ENCODE data around the gene RAP1GDS1.

The RAP1GDS1 gene

DNA sequence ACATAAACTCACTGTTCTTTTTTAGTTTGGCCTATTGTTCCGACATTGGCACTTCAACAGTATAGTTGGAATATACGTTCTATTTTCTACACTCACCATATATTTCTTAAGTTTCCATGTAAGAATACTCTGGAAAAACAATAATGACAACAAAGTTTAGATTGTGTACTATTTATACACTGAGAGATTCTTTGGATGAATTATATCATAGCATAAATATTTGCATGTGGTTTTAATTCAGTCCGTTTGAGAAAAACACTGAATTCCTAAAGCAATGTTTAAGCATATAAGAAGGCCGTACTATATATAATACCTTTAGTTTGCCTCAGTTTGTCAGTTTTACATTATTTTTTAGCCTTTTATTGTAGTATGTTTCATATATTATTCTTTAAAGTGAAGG, 82.4 kb downstream of the RAP1GDS1 start:
- no peak for DNase-seq
- no CpG with 5 or more reads among the region's 4 CpGs for WGBS (ENCODE audit: insufficient coverage)
- Histone ChIP-seq H3K4me3 (ENCODE audit: control insufficient read depth in 1 of 7, extremely low read depth in 1 of 7, insufficient read depth in 4 of 7, low read depth in 2 of 7, low read length in 6 of 7) (no peak overlapping the region), H3K27me3 (replicated peaks in 2 of 5; ENCODE audit: control insufficient read depth in 4 of 5, insufficient read depth in 5 of 5, low read length in 4 of 5) (no peaks in the 10 kb centered on the region), H3K9me3 (ENCODE audit: control extremely low read depth in 1 of 5, control insufficient read depth in 4 of 5, insufficient read depth in 2 of 5, low read depth in 1 of 5, low read length in 4 of 5) (peaks cover 0 to 10% (median 0%) of the 10 kb centered on the region in 5 experiments), H3K36me3 (ENCODE audit: control insufficient read depth in 4 of 4, insufficient read depth in 4 of 4, low read length in 3 of 4) (peaks cover 0 to 5% (median 1%) of the 10 kb centered on the region in 4 experiments), H3K27ac (ENCODE audit: insufficient read depth in 1 of 2, low read depth in 1 of 2, low read length in 2 of 2, poor library complexity in 1 of 2, severe bottlenecking in 2 of 2) (no peak overlapping the region), H3K4me1 (ENCODE audit: control extremely low read depth in 1 of 4, control insufficient read depth in 4 of 4, insufficient read depth in 4 of 4, low read length in 3 of 4) (no peaks in the 10 kb centered on the region)
- ChIA-PET CTCF (no interaction called here), POLR2A (no interaction called here)

DNA sequence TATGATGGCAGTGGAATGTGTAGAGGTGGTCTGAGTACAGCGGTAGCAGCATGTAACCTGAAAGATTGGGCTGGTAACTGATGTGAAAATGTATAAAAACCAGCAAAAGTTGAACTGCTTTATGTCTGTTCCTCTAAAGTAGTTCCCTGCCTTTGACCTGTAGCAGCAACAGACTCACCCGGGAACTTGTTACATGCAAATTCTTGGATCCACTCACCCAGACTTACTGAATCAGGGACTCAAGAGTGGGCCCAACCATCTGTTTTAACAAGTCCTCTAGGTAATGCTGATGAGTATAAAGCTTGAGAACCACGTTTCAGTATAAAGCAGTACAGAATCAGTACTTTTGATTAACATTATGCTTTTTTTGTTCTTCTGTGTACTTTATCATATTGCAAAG, 84.7 kb downstream of the RAP1GDS1 start:
- Histone ChIP-seq H3K36me3 (ENCODE audit: control insufficient read depth in 4 of 4, insufficient read depth in 4 of 4, low read length in 3 of 4) (no peaks in the 10 kb centered on the region), H3K9me3 (ENCODE audit: control extremely low read depth in 1 of 5, control insufficient read depth in 4 of 5, insufficient read depth in 2 of 5, low read depth in 1 of 5, low read length in 4 of 5) (no peaks in the 10 kb centered on the region), H3K27ac (ENCODE audit: insufficient read depth in 1 of 2, low read depth in 1 of 2, low read length in 2 of 2, poor library complexity in 1 of 2, severe bottlenecking in 2 of 2) (no peak overlapping the region), H3K4me3 (ENCODE audit: control insufficient read depth in 1 of 7, extremely low read depth in 1 of 7, insufficient read depth in 4 of 7, low read depth in 2 of 7, low read length in 6 of 7) (no peak overlapping the region), H3K27me3 (replicated peaks in 2 of 5; ENCODE audit: control insufficient read depth in 4 of 5, insufficient read depth in 5 of 5, low read length in 4 of 5) (no peaks in the 10 kb centered on the region), H3K4me1 (ENCODE audit: control extremely low read depth in 1 of 4, control insufficient read depth in 4 of 4, insufficient read depth in 4 of 4, low read length in 3 of 4) (no peaks in the 10 kb centered on the region)
- CTCF ChIA-PET, result no interaction called here
- WGBS (ENCODE audit: insufficient coverage), result 100% methylated on average over 2 of the region's 3 CpGs
- POLR2A ChIA-PET, result no interaction called here
- DNase-seq, result no peak

DNA sequence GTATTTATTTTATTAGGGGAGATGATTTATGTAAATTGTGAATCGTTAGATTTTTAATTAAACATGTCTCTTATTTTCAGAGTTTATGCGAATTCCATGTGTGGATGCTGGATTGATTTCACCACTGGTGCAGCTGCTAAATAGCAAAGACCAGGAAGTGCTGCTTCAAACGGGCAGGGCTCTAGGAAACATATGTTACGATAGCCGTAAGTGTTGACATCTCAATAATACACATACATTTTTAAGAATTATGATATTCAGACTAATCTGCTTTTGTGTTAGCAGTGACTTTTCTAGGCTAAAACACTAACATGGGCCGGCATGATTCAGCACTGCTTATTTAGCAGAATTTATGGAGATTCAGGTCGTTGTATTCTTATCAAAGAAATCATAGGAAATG, 91.2 kb downstream of the RAP1GDS1 start:
- Histone ChIP-seq H3K27me3 (replicated peaks in 2 of 5; ENCODE audit: control insufficient read depth in 4 of 5, insufficient read depth in 5 of 5, low read length in 4 of 5) (no peaks in the 10 kb centered on the region), H3K36me3 (ENCODE audit: control insufficient read depth in 4 of 4, insufficient read depth in 4 of 4, low read length in 3 of 4) (peaks cover 0 to 3% (median 0%) of the 10 kb centered on the region in 4 experiments), H3K4me1 (ENCODE audit: control extremely low read depth in 1 of 4, control insufficient read depth in 4 of 4, insufficient read depth in 4 of 4, low read length in 3 of 4) (peaks cover 0 to 10% (median 5%) of the 10 kb centered on the region in 4 experiments), H3K4me3 (ENCODE audit: control insufficient read depth in 1 of 7, extremely low read depth in 1 of 7, insufficient read depth in 4 of 7, low read depth in 2 of 7, low read length in 6 of 7) (peak overlapping the region in 6 of 7 experiments; percentile 8 to 66 (median 50)), H3K9me3 (ENCODE audit: control extremely low read depth in 1 of 5, control insufficient read depth in 4 of 5, insufficient read depth in 2 of 5, low read depth in 1 of 5, low read length in 4 of 5) (no peaks in the 10 kb centered on the region), H3K27ac (ENCODE audit: insufficient read depth in 1 of 2, low read depth in 1 of 2, low read length in 2 of 2, poor library complexity in 1 of 2, severe bottlenecking in 2 of 2) (peak overlapping the region; percentile 50 to 73)
- ChIA-PET POLR2A (no interaction called here), CTCF (no interaction called here)
- DNase-seq, result peak; percentile 18 to 78 (median 63)
- no CpG with 5 or more reads among the region's 7 CpGs for WGBS (ENCODE audit: insufficient coverage)

DNA sequence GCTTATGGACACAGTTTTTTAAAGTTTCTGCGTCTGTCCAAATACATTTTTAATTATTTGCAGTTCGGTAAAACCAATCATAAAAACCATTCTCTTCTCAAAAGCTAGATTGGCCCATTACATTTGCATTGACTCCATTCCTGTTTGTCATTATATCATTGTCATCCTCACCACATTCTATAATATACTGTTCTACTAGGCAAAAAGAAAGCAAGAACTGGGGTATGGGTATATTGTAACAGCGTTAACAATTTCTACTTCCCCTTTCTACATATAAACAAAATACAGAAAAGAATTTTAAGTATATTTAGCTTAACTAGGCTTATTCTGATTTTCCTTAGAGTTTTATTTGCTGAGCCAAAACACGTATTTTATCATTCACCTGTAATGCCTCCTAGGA, 91.8 kb downstream of the RAP1GDS1 start:
- CTCF ChIA-PET, result no interaction called here
- peak; percentile 16 to 73 (median 61) for DNase-seq
- Histone ChIP-seq H3K4me3 (ENCODE audit: control insufficient read depth in 1 of 7, extremely low read depth in 1 of 7, insufficient read depth in 4 of 7, low read depth in 2 of 7, low read length in 6 of 7) (peak overlapping the region in 6 of 7 experiments; percentile 8 to 66 (median 50)), H3K36me3 (ENCODE audit: control insufficient read depth in 4 of 4, insufficient read depth in 4 of 4, low read length in 3 of 4) (peaks cover 0 to 3% (median 0%) of the 10 kb centered on the region in 4 experiments), H3K4me1 (ENCODE audit: control extremely low read depth in 1 of 4, control insufficient read depth in 4 of 4, insufficient read depth in 4 of 4, low read length in 3 of 4) (peaks cover 0 to 10% (median 5%) of the 10 kb centered on the region in 4 experiments), H3K9me3 (ENCODE audit: control extremely low read depth in 1 of 5, control insufficient read depth in 4 of 5, insufficient read depth in 2 of 5, low read depth in 1 of 5, low read length in 4 of 5) (no peaks in the 10 kb centered on the region), H3K27ac (ENCODE audit: insufficient read depth in 1 of 2, low read depth in 1 of 2, low read length in 2 of 2, poor library complexity in 1 of 2, severe bottlenecking in 2 of 2) (peak overlapping the region; percentile 50 to 73), H3K27me3 (replicated peaks in 2 of 5; ENCODE audit: control insufficient read depth in 4 of 5, insufficient read depth in 5 of 5, low read length in 4 of 5) (no peaks in the 10 kb centered on the region)
- POLR2A ChIA-PET, result no interaction called here
- 33% methylated on average over 2 of the region's 4 CpGs for WGBS (ENCODE audit: insufficient coverage)

DNA sequence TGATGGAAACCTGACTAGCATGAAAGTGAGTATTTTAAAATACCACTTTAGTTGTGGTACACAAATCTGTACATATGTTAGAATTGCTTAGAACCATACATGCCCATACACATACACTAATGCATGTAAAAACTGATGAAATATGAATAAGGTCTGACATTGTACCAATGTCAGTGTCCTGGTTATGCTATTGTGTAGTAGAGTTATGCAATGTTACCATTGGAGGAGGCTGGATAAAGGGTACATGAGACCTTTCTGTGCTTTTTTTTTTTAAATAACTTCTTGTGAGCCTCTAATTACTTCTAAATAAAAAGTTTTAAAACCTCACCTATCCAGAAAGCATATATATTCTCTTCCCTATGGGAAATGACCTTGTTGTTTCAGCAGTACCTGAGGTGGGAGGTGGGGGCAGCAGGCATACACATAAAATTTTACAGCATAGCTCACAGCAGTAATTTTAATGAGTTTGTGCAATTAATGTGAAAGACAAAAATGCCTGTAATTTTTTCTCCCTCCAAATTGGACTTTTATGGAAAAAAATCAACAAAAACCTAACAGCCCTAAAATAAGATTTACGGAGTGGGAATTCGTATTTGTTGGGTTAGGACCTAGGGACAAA, 97.6 kb downstream of the RAP1GDS1 start:
- Histone ChIP-seq H3K27me3 (replicated peaks in 2 of 5; ENCODE audit: control insufficient read depth in 4 of 5, insufficient read depth in 5 of 5, low read length in 4 of 5) (no peaks in the 10 kb centered on the region), H3K9me3 (ENCODE audit: control extremely low read depth in 1 of 5, control insufficient read depth in 4 of 5, insufficient read depth in 2 of 5, low read depth in 1 of 5, low read length in 4 of 5) (no peaks in the 10 kb centered on the region), H3K4me1 (ENCODE audit: control extremely low read depth in 1 of 4, control insufficient read depth in 4 of 4, insufficient read depth in 4 of 4, low read length in 3 of 4) (peaks cover 0 to 14% (median 2%) of the 10 kb centered on the region in 4 experiments), H3K4me3 (ENCODE audit: control insufficient read depth in 1 of 7, extremely low read depth in 1 of 7, insufficient read depth in 4 of 7, low read depth in 2 of 7, low read length in 6 of 7) (no peak overlapping the region), H3K36me3 (ENCODE audit: control insufficient read depth in 4 of 4, insufficient read depth in 4 of 4, low read length in 3 of 4) (peaks cover 0 to 3% (median 0%) of the 10 kb centered on the region in 4 experiments), H3K27ac (ENCODE audit: insufficient read depth in 1 of 2, low read depth in 1 of 2, low read length in 2 of 2, poor library complexity in 1 of 2, severe bottlenecking in 2 of 2) (no peak overlapping the region)
- ChIA-PET POLR2A (no interaction called here), CTCF (no interaction called here)
- WGBS (ENCODE audit: insufficient coverage), result 80% methylated on average over 1 of the region's 2 CpGs
- DNase-seq, result no peak

DNA sequence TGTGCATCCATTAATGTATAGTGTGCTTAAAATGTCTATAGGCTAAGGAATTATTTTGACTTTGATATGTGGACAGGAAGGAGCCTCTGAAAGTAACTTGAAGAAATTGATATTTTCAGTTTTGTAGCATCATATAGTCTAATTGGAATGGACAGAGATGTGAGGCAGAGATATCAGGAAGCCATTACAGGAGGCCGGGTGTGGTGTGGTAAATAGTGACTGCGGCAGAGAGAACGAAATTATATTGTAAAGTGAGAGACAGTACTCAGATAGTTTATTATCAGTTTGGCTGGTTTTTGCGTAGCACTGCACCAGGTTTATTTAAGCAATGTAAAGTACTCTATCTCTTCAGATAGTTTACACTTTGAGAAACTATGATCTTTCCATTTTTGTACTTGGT, 98.5 kb downstream of the RAP1GDS1 start:
- CTCF ChIA-PET, result no interaction called here

DNA sequence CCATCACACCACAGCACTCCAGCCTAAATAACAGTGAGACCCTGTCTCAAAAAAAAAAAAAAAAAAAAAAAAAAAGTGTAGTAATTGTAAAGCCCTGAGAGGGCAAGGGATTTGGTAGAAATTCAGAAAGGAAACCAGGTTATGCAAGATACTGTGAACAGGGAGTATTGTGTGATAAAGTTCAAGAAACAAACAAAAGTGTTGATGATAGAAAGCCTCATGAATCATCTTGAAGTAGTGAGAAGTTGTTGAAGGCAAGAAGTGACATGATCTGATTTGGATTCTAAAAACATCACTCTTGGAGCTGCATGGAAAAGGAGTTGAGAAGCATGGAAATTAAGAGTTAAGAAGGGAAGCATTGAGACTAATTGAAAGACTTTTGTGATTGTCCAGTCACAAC, 102.2 kb downstream of the RAP1GDS1 start:
- Histone ChIP-seq H3K9me3 (ENCODE audit: control extremely low read depth in 1 of 5, control insufficient read depth in 4 of 5, insufficient read depth in 2 of 5, low read depth in 1 of 5, low read length in 4 of 5) (peaks cover 0 to 22% (median 13%) of the 10 kb centered on the region in 5 experiments), H3K36me3 (ENCODE audit: control insufficient read depth in 4 of 4, insufficient read depth in 4 of 4, low read length in 3 of 4) (peaks cover 4 to 17% (median 6%) of the 10 kb centered on the region in 4 experiments), H3K27ac (ENCODE audit: insufficient read depth in 1 of 2, low read depth in 1 of 2, low read length in 2 of 2, poor library complexity in 1 of 2, severe bottlenecking in 2 of 2) (no peak overlapping the region), H3K4me3 (ENCODE audit: control insufficient read depth in 1 of 7, extremely low read depth in 1 of 7, insufficient read depth in 4 of 7, low read depth in 2 of 7, low read length in 6 of 7) (no peak overlapping the region), H3K4me1 (ENCODE audit: control extremely low read depth in 1 of 4, control insufficient read depth in 4 of 4, insufficient read depth in 4 of 4, low read length in 3 of 4) (peaks cover 0 to 15% (median 2%) of the 10 kb centered on the region in 4 experiments), H3K27me3 (replicated peaks in 2 of 5; ENCODE audit: control insufficient read depth in 4 of 5, insufficient read depth in 5 of 5, low read length in 4 of 5) (no peaks in the 10 kb centered on the region)
- POLR2A ChIA-PET, result no interaction called here
- no peak for DNase-seq
- CTCF ChIA-PET, result interaction anchor here (1.7 kb wide), 1 partner anchor 20 kb away, joined by 5 read pairs; no protein-coding TSS in a partner anchor

More for the DNA sequence above, 98.5 kb downstream of the RAP1GDS1 start:
- Histone ChIP-seq H3K27me3 (replicated peaks in 2 of 5; ENCODE audit: control insufficient read depth in 4 of 5, insufficient read depth in 5 of 5, low read length in 4 of 5) (no peaks in the 10 kb centered on the region), H3K9me3 (ENCODE audit: control extremely low read depth in 1 of 5, control insufficient read depth in 4 of 5, insufficient read depth in 2 of 5, low read depth in 1 of 5, low read length in 4 of 5) (no peaks in the 10 kb centered on the region), H3K4me3 (ENCODE audit: control insufficient read depth in 1 of 7, extremely low read depth in 1 of 7, insufficient read depth in 4 of 7, low read depth in 2 of 7, low read length in 6 of 7) (no peak overlapping the region), H3K36me3 (ENCODE audit: control insufficient read depth in 4 of 4, insufficient read depth in 4 of 4, low read length in 3 of 4) (peaks cover 0 to 3% (median 0%) of the 10 kb centered on the region in 4 experiments), H3K27ac (ENCODE audit: insufficient read depth in 1 of 2, low read depth in 1 of 2, low read length in 2 of 2, poor library complexity in 1 of 2, severe bottlenecking in 2 of 2) (no peak overlapping the region), H3K4me1 (ENCODE audit: control extremely low read depth in 1 of 4, control insufficient read depth in 4 of 4, insufficient read depth in 4 of 4, low read length in 3 of 4) (peaks cover 0 to 15% (median 2%) of the 10 kb centered on the region in 4 experiments)
- WGBS (ENCODE audit: insufficient coverage), result 100% methylated on average over 1 of the region's 4 CpGs
- POLR2A ChIA-PET, result no interaction called here
- no peak for DNase-seq
